ENCODE measurements around the gene COMMD1. TPM values are rescaled to one million over a fixed set of nuclear protein-coding genes. Genes with fewer than 3 reads are reported as not detected.

COMMD1 gene
- total and polyA plus RNA-seq, 3 experiments from 2014 or later = 36.4 to 54.6 (median 41.2) TPM

DNA sequence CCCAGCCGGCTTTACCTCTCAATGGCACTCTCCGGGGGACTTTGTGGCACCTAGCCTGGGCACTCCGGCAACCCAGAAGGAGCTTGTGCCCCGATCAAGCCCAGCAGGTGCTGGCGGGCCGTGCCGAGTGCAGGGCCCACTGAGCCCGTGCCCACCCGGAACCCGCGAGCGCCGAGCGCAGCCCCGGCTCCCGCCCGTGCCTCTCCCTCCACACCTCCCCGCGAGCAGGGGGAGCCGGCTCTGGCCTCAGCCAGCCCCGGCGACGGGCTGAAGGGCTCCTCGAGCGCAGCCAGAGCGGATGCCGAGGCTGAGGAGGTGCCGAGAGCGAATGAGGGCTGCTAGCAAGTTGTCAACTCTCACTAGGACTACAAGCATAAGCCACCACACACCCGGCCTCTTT, 136.9 kb downstream of the COMMD1 start:
- no peaks in the 10 kb centered on the region for H3K27me3 ChIP-seq (ENCODE audit: insufficient read depth, low read length, poor library complexity, severe bottlenecking)
- peaks cover 14% of the 10 kb centered on the region for H3K4me1 ChIP-seq (ENCODE audit: insufficient read depth, low read length)
- no peak for DNase-seq
- H3K27ac ChIP-seq (ENCODE audit: low read depth, low read length) = no peak overlapping the region
- Mint-ChIP-seq H3K27ac (no peak overlapping the region), H3K4me3 (no peak overlapping the region), H3K9me3 (peaks cover 0 to 7% (median 4%) of the 10 kb centered on the region in 5 donors), H3K27me3 (no peaks in the 10 kb centered on the region), H3K4me1 (peaks cover 19 to 31% (median 22%) of the 10 kb centered on the region in 3 donors), H3K36me3 (peaks cover 8 to 18% (median 14%) of the 10 kb centered on the region in 3 donors)
- H3K36me3 ChIP-seq (ENCODE audit: insufficient read depth, low read length) = no peaks in the 10 kb centered on the region
- no peak overlapping the region for H3K4me3 ChIP-seq (ENCODE audit: low read length)
- H3K9me3 ChIP-seq (ENCODE audit: low read length) = no peaks in the 10 kb centered on the region
- ChIA-PET POLR2A (no interaction called here), CTCF (interaction anchor here (1.1 kb wide), 1 partner anchor 10 kb away, joined by 3 read pairs; no protein-coding TSS in a partner anchor)

DNA sequence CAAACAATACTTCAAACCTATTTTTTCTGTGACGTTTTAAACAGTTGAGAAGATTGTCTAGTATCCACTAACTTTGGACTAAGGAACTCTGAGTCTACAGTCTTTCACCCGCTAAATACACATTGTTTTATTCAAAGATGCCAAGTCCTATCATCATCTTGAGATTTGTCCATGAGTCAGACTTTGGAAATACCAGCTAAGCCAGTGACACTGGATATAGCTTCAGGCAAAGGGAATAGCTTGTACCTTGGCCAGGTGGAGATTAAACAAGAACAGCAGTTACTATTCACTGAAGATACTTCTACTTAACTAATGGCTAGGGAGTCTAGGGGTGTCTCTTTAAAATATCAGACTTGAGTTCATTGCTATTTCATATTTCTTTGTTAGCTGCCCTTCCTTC, 137.5 kb downstream of the COMMD1 start:
- no peaks in the 10 kb centered on the region for H3K27me3 Mint-ChIP-seq
- DNase-seq = no peak
- no peaks in the 10 kb centered on the region for H3K27me3 ChIP-seq (ENCODE audit: insufficient read depth, low read length, poor library complexity, severe bottlenecking)
- no peak overlapping the region for H3K4me3 Mint-ChIP-seq
- peaks cover 18 to 29% (median 22%) of the 10 kb centered on the region in 3 donors for H3K4me1 Mint-ChIP-seq
- H3K27ac Mint-ChIP-seq = no peak overlapping the region
- H3K36me3 Mint-ChIP-seq = peaks cover 8 to 18% (median 14%) of the 10 kb centered on the region in 3 donors
- no peaks in the 10 kb centered on the region for H3K9me3 ChIP-seq (ENCODE audit: low read length)
- H3K4me1 ChIP-seq (ENCODE audit: insufficient read depth, low read length) = peaks cover 14% of the 10 kb centered on the region
- H3K27ac ChIP-seq (ENCODE audit: low read depth, low read length) = no peak overlapping the region
- POLR2A ChIA-PET = no interaction called here
- H3K36me3 ChIP-seq (ENCODE audit: insufficient read depth, low read length) = no peaks in the 10 kb centered on the region
- CTCF ChIA-PET = interaction anchor here (1.1 kb wide), 1 partner anchor 9 kb away, joined by 3 read pairs; no protein-coding TSS in a partner anchor
- no peak overlapping the region for H3K4me3 ChIP-seq (ENCODE audit: low read length)
- H3K9me3 Mint-ChIP-seq = peaks cover 0 to 7% (median 4%) of the 10 kb centered on the region in 5 donors

DNA sequence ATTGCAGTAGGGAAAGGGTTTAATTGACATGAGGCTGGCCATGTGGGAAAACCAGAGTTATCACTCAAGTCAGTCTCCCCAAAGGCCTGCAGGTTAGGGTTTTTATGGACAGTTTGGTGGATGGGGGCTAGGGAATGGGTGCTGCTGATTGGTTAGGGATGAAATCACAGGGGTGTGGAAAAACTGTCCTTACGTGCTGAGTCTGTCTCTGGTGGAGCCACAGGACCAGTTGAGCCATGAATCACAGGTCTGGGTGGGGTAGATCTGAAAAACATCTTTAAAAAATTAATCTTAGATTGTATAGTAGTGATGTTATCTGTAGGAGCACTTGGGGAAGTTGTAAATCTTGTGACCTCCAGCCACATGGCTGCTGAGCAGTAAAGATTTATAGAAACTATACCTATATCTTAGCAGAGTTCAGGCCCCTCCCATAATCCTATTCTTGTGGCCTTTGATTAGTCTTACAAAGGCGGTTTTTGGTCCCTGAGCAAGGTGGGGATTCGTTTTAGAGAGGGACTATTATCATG, 139.6 kb downstream of the COMMD1 start:
- DNase-seq = no peak
- H3K9me3 Mint-ChIP-seq = peaks cover 0 to 7% (median 4%) of the 10 kb centered on the region in 5 donors
- H3K27me3 Mint-ChIP-seq = no peaks in the 10 kb centered on the region
- no peak overlapping the region for H3K27ac Mint-ChIP-seq
- no peaks in the 10 kb centered on the region for H3K27me3 ChIP-seq (ENCODE audit: insufficient read depth, low read length, poor library complexity, severe bottlenecking)
- H3K27ac ChIP-seq (ENCODE audit: low read depth, low read length) = no peak overlapping the region
- H3K4me3 ChIP-seq (ENCODE audit: low read length) = no peak overlapping the region
- peaks cover 8 to 18% (median 14%) of the 10 kb centered on the region in 3 donors for H3K36me3 Mint-ChIP-seq
- H3K4me1 ChIP-seq (ENCODE audit: insufficient read depth, low read length) = no peaks in the 10 kb centered on the region
- H3K4me1 Mint-ChIP-seq = peaks cover 3 to 13% (median 5%) of the 10 kb centered on the region in 3 donors
- ChIA-PET POLR2A (no interaction called here), CTCF (no interaction called here)
- no peaks in the 10 kb centered on the region for H3K9me3 ChIP-seq (ENCODE audit: low read length)
- H3K4me3 Mint-ChIP-seq = no peak overlapping the region
- H3K36me3 ChIP-seq (ENCODE audit: insufficient read depth, low read length) = no peaks in the 10 kb centered on the region

DNA sequence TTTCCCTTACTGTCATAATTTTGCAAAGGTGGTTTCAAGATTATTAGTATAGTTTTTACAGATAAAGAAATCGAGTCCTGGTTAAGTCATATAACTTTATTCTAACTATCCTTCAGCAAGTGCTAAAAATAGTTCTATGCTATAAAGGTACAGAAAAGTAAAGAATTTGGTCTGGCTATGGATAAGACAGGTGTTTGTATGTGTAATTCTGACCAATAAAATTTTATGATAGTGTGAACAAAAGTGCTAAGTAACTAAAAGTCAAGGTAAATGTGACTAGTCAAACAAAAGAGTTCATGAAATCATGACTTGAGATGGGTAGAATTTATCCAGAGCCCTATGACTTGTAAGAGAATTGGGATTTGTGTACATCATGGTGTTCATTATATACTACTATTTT, 140.7 kb downstream of the COMMD1 start:
- no peaks in the 10 kb centered on the region for H3K9me3 ChIP-seq (ENCODE audit: low read length)
- no peaks in the 10 kb centered on the region for H3K27me3 ChIP-seq (ENCODE audit: insufficient read depth, low read length, poor library complexity, severe bottlenecking)
- DNase-seq = no peak
- H3K4me1 ChIP-seq (ENCODE audit: insufficient read depth, low read length) = no peaks in the 10 kb centered on the region
- CTCF ChIA-PET = no interaction called here
- Mint-ChIP-seq H3K9me3 (peaks cover 0 to 7% (median 4%) of the 10 kb centered on the region in 5 donors), H3K27me3 (no peaks in the 10 kb centered on the region), H3K4me1 (peaks cover 0 to 8% (median 0%) of the 10 kb centered on the region in 3 donors), H3K4me3 (no peak overlapping the region), H3K36me3 (peaks cover 8 to 18% (median 14%) of the 10 kb centered on the region in 3 donors), H3K27ac (no peak overlapping the region)
- no peak overlapping the region for H3K4me3 ChIP-seq (ENCODE audit: low read length)
- POLR2A ChIA-PET = no interaction called here
- no peak overlapping the region for H3K27ac ChIP-seq (ENCODE audit: low read depth, low read length)
- no peaks in the 10 kb centered on the region for H3K36me3 ChIP-seq (ENCODE audit: insufficient read depth, low read length)

DNA sequence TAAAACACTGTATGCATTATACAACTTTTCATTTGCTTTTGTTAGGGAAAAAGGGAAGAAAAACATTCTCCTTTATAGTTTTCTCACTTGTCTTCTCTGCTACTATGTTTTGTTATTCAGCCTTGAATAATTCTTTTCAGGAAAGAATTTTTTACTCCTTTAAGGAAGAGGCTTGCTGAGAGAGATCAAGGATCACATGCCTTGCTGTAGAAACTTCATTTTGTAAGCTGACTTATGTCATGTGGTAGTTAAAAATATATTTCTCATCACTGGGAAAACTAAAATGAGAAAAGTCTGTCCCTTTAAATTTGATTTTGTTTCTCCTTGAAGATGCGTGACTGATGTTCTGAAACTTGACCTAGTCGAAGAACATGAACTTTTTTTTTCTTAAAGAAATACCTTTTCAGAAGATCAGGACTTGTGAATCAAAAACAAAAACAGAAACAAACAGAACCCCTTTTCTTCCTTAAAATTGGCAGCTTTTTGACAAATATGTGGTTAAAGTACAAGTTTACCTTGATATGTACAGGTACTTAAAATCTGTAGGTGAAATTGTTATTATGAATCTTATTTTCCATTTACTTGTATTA, 145.1 kb downstream of the COMMD1 start:
- POLR2A ChIA-PET = no interaction called here
- H3K4me1 Mint-ChIP-seq = peaks cover 17 to 27% (median 22%) of the 10 kb centered on the region in 3 donors
- CTCF ChIA-PET = no interaction called here

DNA sequence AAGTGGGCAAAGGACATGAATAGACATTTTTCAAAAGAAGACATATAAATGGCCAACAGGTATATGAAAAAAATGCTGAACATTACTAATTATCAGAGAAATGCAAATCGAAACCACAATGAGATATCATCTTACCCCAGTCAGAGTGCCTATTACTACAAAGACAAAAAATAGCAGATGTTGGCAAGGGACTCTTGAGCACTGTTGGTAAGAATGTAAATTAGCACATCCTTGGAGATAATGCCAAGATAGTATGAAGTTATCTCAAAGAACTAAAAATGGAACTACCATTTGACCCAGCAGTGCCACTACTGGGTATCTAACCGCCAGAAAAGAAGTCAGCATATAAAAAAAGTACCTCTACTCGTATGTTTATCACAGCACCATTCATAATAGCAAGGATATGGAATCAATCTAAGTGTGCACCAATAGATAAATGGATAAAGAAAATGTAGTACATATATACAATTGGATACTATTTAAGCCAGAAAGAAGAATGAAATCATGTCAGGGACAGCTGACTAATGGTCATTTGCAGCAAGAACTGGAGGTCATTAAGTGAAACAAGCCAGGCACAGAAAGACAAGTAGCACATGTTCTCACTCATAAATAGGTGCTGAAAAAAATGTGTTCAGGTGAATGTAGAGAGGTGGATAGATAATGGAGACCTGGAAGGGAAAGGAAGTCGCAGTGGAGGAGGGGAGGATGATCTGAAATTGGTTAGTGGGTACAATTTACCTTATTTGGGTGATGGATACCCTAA, 148.7 kb downstream of the COMMD1 start:
- no peak for DNase-seq
- H3K9me3 Mint-ChIP-seq = no peaks in the 10 kb centered on the region
- peaks cover 0 to 10% (median 6%) of the 10 kb centered on the region in 3 donors for H3K36me3 Mint-ChIP-seq
- Histone ChIP-seq H3K4me3 (ENCODE audit: low read length) (no peak overlapping the region), H3K27me3 (ENCODE audit: insufficient read depth, low read length, poor library complexity, severe bottlenecking) (no peaks in the 10 kb centered on the region), H3K4me1 (ENCODE audit: insufficient read depth, low read length) (no peaks in the 10 kb centered on the region), H3K27ac (ENCODE audit: low read depth, low read length) (no peak overlapping the region), H3K9me3 (ENCODE audit: low read length) (no peaks in the 10 kb centered on the region), H3K36me3 (ENCODE audit: insufficient read depth, low read length) (no peaks in the 10 kb centered on the region)
- ChIA-PET POLR2A (no interaction called here), CTCF (no interaction called here)
- H3K4me3 Mint-ChIP-seq = peak overlapping the region in 1 of 7 donors; percentile 0
- peaks cover 17 to 33% (median 26%) of the 10 kb centered on the region in 3 donors for H3K4me1 Mint-ChIP-seq
- H3K27me3 Mint-ChIP-seq = no peaks in the 10 kb centered on the region
- H3K27ac Mint-ChIP-seq = peak overlapping the region in 1 of 8 donors; percentile 11

More for the DNA sequence above, 145.1 kb downstream of the COMMD1 start:
- Histone ChIP-seq H3K27me3 (ENCODE audit: insufficient read depth, low read length, poor library complexity, severe bottlenecking) (no peaks in the 10 kb centered on the region), H3K27ac (ENCODE audit: low read depth, low read length) (no peak overlapping the region), H3K36me3 (ENCODE audit: insufficient read depth, low read length) (no peaks in the 10 kb centered on the region), H3K4me1 (ENCODE audit: insufficient read depth, low read length) (no peaks in the 10 kb centered on the region), H3K4me3 (ENCODE audit: low read length) (no peak overlapping the region), H3K9me3 (ENCODE audit: low read length) (no peaks in the 10 kb centered on the region)
- Mint-ChIP-seq H3K36me3 (peaks cover 2 to 12% (median 6%) of the 10 kb centered on the region in 3 donors), H3K27ac (no peak overlapping the region), H3K4me3 (no peak overlapping the region), H3K9me3 (no peaks in the 10 kb centered on the region), H3K27me3 (no peaks in the 10 kb centered on the region)
- DNase-seq = no peak

DNA sequence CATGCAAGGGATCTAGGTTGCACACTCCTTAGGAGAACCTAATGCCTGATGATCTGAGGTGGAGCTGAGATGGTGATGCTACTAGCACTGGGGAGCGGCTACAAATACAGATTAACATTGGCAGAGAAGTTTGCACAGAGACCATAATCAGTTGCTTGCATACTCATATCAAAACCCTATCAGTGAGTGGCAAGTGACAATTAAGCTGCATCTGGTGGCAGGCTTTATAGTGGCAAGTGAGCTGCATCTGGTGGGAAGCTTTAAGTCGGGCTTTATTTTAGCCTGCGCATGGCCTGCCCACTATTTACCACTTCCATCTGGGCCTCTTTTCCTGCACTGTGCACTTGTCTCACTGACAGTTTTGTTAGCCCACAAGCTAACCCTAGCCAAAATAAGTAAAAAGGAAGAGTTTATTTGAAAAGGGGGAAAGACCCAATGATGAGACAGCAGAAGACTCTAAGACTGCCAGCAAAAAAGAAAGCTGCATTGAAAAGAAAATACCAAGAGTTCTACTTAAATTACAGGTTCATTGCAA, 149.5 kb downstream of the COMMD1 start:
- H3K9me3 ChIP-seq (ENCODE audit: low read length) = no peaks in the 10 kb centered on the region
- H3K36me3 ChIP-seq (ENCODE audit: insufficient read depth, low read length) = no peaks in the 10 kb centered on the region
- no peak overlapping the region for H3K27ac ChIP-seq (ENCODE audit: low read depth, low read length)
- Mint-ChIP-seq H3K36me3 (peaks cover 5 to 16% (median 11%) of the 10 kb centered on the region in 3 donors), H3K9me3 (no peaks in the 10 kb centered on the region), H3K4me1 (peaks cover 17 to 33% (median 26%) of the 10 kb centered on the region in 3 donors), H3K27ac (no peak overlapping the region), H3K4me3 (no peak overlapping the region), H3K27me3 (no peaks in the 10 kb centered on the region)
- DNase-seq = no peak
- ChIA-PET CTCF (no interaction called here), POLR2A (no interaction called here)
- no peak overlapping the region for H3K4me3 ChIP-seq (ENCODE audit: low read length)
- H3K4me1 ChIP-seq (ENCODE audit: insufficient read depth, low read length) = no peaks in the 10 kb centered on the region
- no peaks in the 10 kb centered on the region for H3K27me3 ChIP-seq (ENCODE audit: insufficient read depth, low read length, poor library complexity, severe bottlenecking)
